GM21717 (cell line): Measurements from ENCODE around the gene GTF3C1.
"Not testable (repeated sequence)": the region's sequence is repeated elsewhere in the genome, so short reads cannot be mapped to it uniquely, and the experiment has no call there.

Source experiments
- ATAC-seq: cut with Tn5 transposase; IDR thresholded peaks from one replicate; pipeline ENCODE4 v1.9.1; 2021; ENCODE audit warnings: mild to moderate bottlenecking, moderate library complexity; ENCODE audit not compliant: unreplicated experiment

The GTF3C1 gene

DNA sequence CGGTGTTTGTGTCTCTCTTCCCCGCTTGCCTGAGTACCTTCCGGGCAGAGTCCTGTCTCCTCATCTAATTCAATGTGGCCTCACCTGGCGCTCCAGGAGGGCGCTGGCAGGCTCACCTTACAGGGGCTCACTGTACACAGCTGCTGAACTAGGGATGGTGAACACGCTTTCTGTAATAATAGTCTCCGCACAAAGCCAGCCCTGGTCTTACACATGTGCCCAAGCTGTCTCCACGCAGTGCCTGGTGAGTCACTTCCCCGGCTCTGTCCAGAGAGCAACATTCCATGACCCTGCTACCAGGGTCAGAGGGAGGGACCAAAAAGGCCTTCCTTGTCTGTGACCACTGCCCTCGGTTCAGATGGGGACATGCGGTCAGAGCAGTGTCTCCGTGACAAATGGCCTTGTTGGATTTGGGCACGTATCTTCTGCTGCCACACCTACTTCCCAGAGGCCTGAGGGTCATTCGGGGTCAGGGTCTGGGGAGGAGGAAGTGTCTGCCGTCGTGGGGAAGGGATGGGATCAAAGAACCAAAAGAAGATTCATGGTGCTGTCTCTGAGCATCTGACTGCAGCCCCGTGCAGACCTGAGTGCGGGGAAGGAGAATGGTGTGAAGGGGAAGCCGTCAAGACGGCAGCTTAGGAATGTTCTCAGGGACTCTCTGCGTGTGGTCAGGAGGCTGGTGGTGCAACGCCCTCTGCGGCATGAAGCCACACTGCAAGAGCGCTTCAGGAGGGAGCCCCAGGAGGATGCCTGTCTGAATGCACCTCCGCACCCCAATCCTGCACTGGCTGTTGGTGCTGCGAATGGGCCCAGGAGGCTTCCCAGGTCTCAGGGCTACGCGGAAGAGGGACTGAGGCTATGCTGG is 78.9 kb downstream of the GTF3C1 start:
- ATAC-seq, result no peak

- ATAC-seq, result no peak
These were observed 80.7 kb downstream of the GTF3C1 start for GRCh38 chr16:27468941-27469531.

GRCh38 chr16:27465483-27465879 is 84.2 kb downstream of the GTF3C1 start:
- no peak for ATAC-seq

- no peak for ATAC-seq
These were observed 84.9 kb downstream of the GTF3C1 start for GRCh38 chr16:27464626-27465482.

DNA sequence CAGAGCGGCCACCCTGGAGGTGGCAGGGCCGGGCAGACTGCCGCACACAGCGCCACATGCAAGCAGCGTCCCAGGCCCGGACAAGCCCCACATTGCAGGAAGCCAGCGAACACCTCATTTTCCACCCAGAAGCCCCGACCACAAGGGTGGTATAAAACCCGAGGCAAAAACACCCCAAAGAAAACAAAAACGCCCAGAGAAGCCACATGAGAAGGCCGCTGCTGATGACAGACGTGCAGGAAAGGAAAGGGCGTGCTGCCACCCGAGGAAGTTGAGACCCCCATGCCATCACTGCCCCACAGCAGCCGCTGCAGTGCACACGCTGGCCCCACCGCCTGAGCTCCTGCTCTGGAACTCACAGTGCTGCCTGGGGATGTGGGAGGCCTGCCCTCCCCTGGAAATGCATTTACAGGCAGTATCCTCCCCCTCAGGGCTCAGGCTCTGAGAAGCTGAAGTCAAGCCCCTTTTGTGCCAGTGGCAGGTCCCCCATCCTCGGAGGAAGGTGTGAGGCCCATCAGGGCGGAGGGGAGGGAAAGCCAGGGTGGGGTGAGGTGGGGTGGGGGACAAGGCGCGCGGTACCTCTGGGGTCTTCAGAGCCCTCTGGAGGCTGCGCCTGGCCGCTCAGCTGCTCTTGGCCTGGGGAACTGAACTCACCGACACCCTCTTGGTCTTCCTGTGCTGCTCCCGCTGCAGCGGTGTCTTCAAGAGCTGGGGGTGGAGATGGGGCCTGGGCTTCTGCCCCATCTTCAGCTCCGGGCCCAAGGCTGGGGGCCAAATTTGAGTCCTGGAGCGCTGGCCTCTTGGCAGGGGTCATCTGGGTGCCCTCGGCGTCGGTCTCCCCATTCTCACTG is 85.7 kb downstream of the GTF3C1 start:
- ATAC-seq, result no peak

DNA sequence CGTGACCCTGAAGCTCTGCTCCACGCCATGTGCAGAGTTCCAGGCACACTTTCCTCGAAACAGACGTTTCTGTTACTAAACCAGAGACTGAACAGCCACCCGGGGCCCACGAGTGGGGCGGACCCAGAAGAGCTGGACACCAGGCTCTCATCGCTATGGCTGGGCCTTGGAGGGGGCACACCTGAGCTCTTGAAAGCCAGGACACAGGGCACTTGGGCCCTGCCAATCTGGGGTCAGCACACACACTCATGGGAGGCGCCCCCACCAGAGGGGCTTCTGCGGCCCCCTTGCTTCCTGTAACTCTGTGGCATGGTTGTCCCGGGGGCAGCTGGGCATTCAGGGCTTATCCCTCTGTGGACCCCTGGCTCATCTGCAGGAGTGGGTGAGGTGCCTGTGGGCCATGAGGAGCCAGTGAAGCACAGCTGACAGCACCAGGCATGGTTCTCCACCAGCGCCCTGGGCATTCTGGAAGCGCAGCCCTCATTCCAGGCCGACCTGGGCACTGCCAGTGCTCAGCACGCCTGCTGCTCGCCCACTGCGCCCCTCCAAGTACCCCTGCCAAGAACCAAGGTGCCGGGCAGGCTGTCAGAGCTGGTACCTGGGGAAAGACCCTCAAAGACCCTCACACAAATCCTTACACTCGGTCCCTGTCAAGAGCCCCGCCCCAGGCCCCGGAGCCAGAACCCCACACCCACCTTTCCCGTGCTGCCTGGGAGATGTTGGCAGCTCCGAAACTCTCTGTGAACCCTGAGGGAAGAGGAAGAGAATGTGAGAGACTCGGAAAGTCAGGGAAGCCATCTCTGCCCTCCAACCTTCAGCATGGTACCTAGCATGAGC is 86.6 kb downstream of the GTF3C1 start:
- ATAC-seq, result no peak

DNA sequence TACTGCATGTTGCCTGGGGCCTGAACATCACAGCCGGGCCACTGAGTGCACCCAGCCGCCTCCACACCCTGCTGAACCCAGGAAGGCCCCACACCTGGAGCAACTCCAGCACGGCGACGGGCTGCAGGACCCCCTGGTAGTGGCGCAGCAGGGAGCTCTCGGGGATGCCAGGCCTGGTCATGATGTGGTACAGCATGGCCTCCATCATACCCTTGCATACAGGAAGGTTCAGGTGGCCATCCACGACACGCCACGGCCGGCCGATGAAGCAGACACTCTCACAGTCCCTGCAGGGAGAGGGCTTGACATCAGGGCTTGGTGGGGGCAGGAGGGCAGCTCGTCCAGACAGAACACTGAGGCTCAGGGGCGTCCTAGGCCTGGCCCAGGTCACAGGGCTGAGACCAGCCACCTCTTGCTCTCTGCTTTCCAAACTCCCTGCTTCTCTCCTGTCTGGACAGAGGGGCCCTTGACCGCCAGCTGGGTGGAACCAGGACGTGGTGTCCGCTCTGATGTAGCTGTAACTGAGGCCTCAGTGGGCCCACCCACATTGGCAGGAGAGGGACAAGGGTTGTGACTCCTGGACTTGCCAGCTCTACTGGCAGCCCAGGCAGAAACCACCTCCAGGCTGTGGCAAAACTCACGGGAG is 87.4 kb downstream of the GTF3C1 start:
- no peak for ATAC-seq

DNA sequence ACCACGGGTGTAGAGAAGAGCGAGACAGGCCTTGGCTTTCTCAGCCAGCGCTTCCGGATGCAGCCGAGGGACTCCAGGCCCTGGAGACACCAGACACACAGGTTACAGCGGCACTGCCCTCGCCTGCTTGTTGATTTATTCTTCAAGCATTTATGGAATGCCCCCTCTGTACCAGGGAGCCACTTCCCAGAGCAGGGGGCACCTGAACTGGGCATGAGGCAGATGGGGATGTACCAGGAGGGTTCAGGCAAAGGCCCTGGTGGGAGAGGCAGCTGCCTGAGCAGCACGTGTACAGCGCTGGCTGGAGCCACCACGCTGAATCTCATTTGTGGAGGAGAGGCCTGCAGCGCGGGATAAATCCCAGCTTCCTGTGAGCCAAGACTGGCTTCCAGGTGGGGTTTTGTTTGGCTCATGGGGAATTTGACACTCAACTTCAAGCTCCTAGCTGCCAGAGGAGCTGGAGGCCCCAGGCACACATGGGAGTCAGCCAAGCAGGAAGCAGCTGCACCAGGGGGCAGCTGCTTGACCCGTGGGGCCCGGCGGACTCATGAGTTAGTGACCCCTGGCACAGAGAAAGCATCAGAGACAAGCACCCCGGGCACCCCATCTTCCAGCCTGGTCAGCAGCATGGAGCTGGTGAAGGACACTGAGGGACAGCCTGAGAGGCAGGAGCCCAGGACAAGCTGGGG is 88.1 kb downstream of the GTF3C1 start:
- no peak for ATAC-seq

DNA sequence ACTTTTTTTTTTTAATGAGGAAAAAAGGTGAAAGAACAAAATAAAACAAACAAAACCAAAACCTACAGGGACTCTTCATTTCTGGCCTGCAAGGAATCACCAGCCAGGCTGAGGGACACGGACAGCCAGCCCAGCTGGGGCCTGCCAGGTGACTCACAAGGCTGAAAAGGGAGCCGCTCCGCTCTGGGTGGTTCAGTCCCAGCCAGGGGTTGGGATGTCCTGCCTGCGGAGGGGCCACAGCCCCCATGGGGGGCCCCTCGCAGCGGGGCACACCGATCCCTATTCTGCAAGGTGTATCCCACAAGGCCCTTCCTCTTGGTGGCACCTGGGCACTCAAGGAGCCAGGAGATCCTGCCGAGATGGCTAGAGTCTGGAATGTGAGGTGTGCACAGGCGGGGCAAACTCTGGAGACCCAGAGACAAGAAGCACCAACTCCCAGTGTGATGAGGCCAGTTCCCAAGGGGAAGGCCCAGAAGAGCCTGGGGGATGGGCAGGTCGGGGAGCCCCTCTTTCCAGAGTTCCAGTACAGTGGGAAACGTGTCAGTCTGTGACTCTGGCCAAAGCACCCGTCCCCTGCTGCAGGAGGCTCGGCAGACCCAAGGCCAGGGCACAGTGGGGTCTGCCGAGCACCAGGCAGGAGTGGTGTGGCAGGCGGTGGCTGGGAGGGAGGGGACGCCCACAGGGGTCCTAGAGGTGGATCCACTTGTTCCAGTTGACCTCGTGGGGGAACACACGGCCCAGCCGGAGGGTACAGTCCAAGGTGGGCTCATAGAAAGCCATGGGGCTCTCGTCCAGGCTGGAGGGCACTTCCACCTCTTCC is 88.8 kb downstream of the GTF3C1 start:
- no peak for ATAC-seq

DNA sequence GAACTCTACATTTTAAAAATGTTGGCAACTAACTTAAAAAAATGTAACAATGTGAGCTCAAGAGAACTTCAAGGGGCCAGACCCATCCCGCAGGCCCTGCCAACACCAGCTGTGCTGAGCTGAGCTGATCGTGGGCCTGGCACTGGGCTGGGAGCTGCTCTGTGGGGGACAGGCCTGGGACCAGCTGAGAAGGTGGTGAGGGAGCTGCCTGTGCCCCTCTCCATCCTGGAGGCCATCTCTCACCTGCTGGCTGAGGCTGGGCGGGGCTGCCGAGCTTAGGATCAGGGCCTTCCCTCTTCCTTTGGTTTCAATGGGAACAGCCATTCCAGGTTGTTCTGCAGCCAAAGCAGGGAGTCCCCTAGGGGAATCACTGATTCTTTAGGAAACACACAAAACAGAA is 89.5 kb downstream of the GTF3C1 start:
- ATAC-seq, result no peak

DNA sequence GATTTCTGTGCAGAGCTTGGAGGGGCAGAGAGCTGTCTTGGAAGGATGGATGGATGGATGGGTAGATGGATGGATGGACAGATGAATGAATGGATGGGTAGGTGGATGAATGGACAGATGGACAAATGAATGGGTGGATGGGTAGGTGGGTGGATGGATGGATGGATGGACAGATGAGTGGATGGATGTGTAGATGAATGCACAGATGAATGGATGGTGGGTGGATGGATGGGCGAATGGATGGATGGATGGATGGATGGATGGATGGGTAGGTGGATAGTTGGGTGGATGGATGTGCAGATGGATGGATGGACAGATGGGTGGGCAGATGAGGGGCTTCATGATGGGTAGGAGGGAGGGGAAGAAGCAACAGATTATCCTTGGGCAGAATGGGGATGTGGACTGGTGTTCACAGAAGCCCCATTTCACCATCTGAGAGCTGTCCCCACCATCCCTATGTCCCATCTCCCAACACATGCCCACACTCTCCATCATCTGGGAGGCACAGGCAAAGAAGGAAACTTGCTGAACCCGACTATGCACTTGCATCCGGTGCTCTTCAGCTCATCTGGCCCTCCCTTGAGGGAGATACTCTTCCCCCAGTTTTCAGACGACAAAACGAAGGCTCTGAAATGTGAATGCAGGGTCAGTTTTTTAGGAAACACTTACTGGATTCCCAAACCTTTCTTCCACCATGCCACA is 90.6 kb downstream of the GTF3C1 start:
- no peak for ATAC-seq

GRCh38 chr16:27458258-27458657 is 91.5 kb downstream of the GTF3C1 start:
- no peak for ATAC-seq

- not testable (repeated sequence) for ATAC-seq
These were observed 92.2 kb downstream of the GTF3C1 start for GRCh38 chr16:27457605-27457900.

DNA sequence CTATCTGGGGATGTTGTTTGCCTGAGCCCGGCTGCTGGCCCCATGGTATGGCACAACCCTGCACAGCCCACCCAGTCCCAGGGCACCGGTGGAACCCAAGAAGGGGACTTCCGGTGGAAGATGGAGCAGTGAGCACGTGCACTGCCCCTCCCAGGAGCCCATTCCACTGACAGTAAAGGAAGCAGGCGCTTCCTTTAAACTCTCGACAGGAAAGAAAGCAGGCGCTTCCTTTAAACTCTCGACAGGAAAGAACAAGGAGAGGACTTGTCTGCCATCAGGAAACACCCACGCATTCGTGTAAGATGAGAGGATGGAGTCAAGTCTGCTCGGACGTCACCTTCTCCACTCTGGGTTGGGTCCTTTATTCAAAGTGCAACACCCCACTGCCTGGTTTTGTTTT is 94.0 kb downstream of the GTF3C1 start:
- no peak for ATAC-seq

DNA sequence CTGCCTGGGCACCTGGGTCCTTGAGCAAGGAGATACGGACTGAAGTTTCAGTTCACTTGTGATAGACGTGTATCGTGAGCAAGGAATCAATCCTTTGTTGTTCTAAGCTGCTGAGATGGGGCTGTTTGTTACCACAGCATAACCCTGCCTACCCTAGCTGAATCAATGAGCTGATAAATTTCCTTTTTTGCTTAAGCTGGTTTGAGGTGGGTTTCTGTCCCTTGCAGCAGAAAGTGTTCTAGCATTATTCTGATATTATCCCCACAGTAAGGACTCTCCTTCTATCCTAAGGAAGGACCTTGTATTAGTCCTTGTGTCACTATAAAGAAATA is 96.3 kb downstream of the GTF3C1 start:
- ATAC-seq, result no peak

- ATAC-seq, result no peak
These were observed 96.9 kb downstream of the GTF3C1 start for GRCh38 chr16:27452569-27453493.

GRCh38 chr16:27450196-27450549 is 99.5 kb downstream of the GTF3C1 start:
- peak; percentile 10 for ATAC-seq
